GM19467 (cell line): ENCODE results near the gene RNF41.
"Not testable (repeated sequence)": the region's sequence is repeated elsewhere in the genome, so short reads cannot be mapped to it uniquely, and the experiment has no call there.

Experiments
- ATAC-seq: cut with Tn5 transposase; IDR thresholded peaks from one replicate; pipeline ENCODE4 v1.9.1; 2021; ENCODE audit warnings: mild to moderate bottlenecking, moderate library complexity; ENCODE audit not compliant: unreplicated experiment

RNF41 gene

GRCh38 chr12:56178347-56178746 lies 43.4 kb downstream of the RNF41 start:
- no peak for ATAC-seq

GRCh38 chr12:56172839-56173238 lies 48.9 kb downstream of the RNF41 start:
- ATAC-seq, result no peak

GRCh38 chr12:56169229-56169759 lies 52.4 kb downstream of the RNF41 start:
- no peak for ATAC-seq

- no peak for ATAC-seq
Measured at GRCh38 chr12:56165369-56165768, 56.4 kb downstream of the RNF41 start.

GRCh38 chr12:56164345-56164729 lies 57.4 kb downstream of the RNF41 start:
- no peak for ATAC-seq

- no peak for ATAC-seq
Measured at GRCh38 chr12:56163533-56164344, 58.0 kb downstream of the RNF41 start.

- no peak for ATAC-seq
Measured at GRCh38 chr12:56162468-56163290, 59.0 kb downstream of the RNF41 start.

GRCh38 chr12:56161690-56162351 lies 59.9 kb downstream of the RNF41 start:
- no peak for ATAC-seq

GRCh38 chr12:56160894-56161689 lies 60.6 kb downstream of the RNF41 start:
- no peak for ATAC-seq

GRCh38 chr12:56160193-56160763 lies 61.4 kb downstream of the RNF41 start:
- no peak for ATAC-seq

- no peak for ATAC-seq
Measured at GRCh38 chr12:56159482-56160192, 62.1 kb downstream of the RNF41 start.

- no peak for ATAC-seq
Measured at GRCh38 chr12:56158926-56159461, 62.7 kb downstream of the RNF41 start.

- ATAC-seq, result peak; percentile 71
Measured at GRCh38 chr12:56158029-56158925, 63.4 kb downstream of the RNF41 start, which contains the start of gene MYL6. MYL6 (plus strand) TSS chr12:56158359; CDS start chr12:56158402, 43 bp downstream.

- peak; percentile 22 for ATAC-seq
Measured at GRCh38 chr12:56157201-56158028, 64.3 kb downstream of the RNF41 start.

- not testable (repeated sequence) for ATAC-seq
Measured at GRCh38 chr12:56156464-56157200, 65.1 kb downstream of the RNF41 start.

- ATAC-seq, result no peak
Measured at GRCh38 chr12:56155256-56155845, 66.4 kb downstream of the RNF41 start.
